ENCODE data around the gene KIF26B. TPM values are rescaled to one million over a fixed set of nuclear protein-coding genes. Genes with fewer than 3 reads are reported as not detected.

Gene KIF26B
- polyA plus RNA-seq, 2 of the 4 experiments (the other 2 are of a cell fraction), result 0.01 to 0.04 TPM

GRCh38 chr1:245246433-245246832 lies 91.6 kb downstream of the KIF26B start:
- POLR2A ChIA-PET, result no interaction called here
- DNase-seq (ENCODE audit: low read depth in 1 of 2, low spot score in 1 of 2) (no peak), ATAC-seq (no peak), FAIRE-seq (no peak)
- H3K4me1 ChIP-seq, result no peaks in the 10 kb centered on the region
- H3K4me3 ChIP-seq, result no peak overlapping the region
- CTCF ChIA-PET, result no interaction called here
- WGBS (ENCODE audit: missing lambda C conversion rate), result 31% methylated on average over 4 of the region's 4 CpGs
- H3K4me2 ChIP-seq, result no peak overlapping the region
- no peaks in the 10 kb centered on the region for H3K9me3 ChIP-seq
- H3K27ac ChIP-seq, result no peak overlapping the region
- TF ChIP-seq CBX8 (IDR thresholded peaks at IDR 0.05) (no peak), PBX3 (IDR thresholded peaks at IDR 0.05) (no peak), EHMT2 (IDR thresholded peaks at IDR 0.05; ENCODE audit: low read depth) (no peak), TP53 (CRISPR knock-in tag; IDR thresholded peaks at IDR 0.05) (no peak), JUN (IDR thresholded peaks at IDR 0.05) (no peak), NR3C1 (IDR thresholded peaks at IDR 0.05) (no peak)

GRCh38 chr1:245247356-245247755 lies 92.6 kb downstream of the KIF26B start:
- CTCF ChIA-PET, result no interaction called here
- POLR2A ChIA-PET, result no interaction called here
- FAIRE-seq (no peak), DNase-seq (ENCODE audit: low read depth in 1 of 2, low spot score in 1 of 2) (no peak), ATAC-seq (no peak)
- H3K4me3 ChIP-seq, result no peak overlapping the region
- H3K4me1 ChIP-seq, result no peaks in the 10 kb centered on the region
- 0 out of 3 replicates have a peak, but pooled peaks cover 4% of the 10 kb centered on the region for H3K9me3 ChIP-seq
- H3K4me2 ChIP-seq, result no peak overlapping the region
- WGBS (ENCODE audit: missing lambda C conversion rate), result 63% methylated on average over 12 of the region's 12 CpGs
- H3K27ac ChIP-seq, result no peak overlapping the region
- TF ChIP-seq PBX3 (IDR thresholded peaks at IDR 0.05) (no peak), HES2 (IDR thresholded peaks at IDR 0.05) (no peak), KDM1A (IDR thresholded peaks at IDR 0.05; ENCODE audit: low read depth) (no peak), CTCF (IDR thresholded peaks at IDR 0.05) (no peak), CEBPB (IDR thresholded peaks at IDR 0.05) (no peak), E2F6 (IDR thresholded peaks at IDR 0.05; ENCODE audit: borderline replicate concordance, low read depth) (no peak), POLR2AphosphoS2 (conservative IDR thresholded peaks at IDR 0.05; ENCODE audit: low read length) (no peak), CBX8 (IDR thresholded peaks at IDR 0.05) (no peak), MAZ (IDR thresholded peaks at IDR 0.05; ENCODE audit: borderline replicate concordance, low read depth, low read length) (no peak), FOSL2 (IDR thresholded peaks at IDR 0.05) (no peak), FOSL2 (CRISPR knock-in tag; IDR thresholded peaks at IDR 0.05) (no peak), RAD21 (conservative IDR thresholded peaks at IDR 0.05 in 1 of 2, IDR thresholded peaks at IDR 0.05 in 1 of 2) (no peak), TFCP2L1 (CRISPR knock-in tag; IDR thresholded peaks at IDR 0.05) (no peak), CBX2 (IDR thresholded peaks at IDR 0.05; ENCODE audit: borderline replicate concordance, low read depth) (no peak), NFE2L2 (conservative IDR thresholded peaks at IDR 0.05; ENCODE audit: low read length) (no peak), BCL3 (IDR thresholded peaks at IDR 0.05) (no peak), TP53 (CRISPR knock-in tag; IDR thresholded peaks at IDR 0.05) (no peak), CHD4 (IDR thresholded peaks at IDR 0.05; ENCODE audit: borderline replicate concordance) (no peak), POLR2A (IDR thresholded peaks at IDR 0.05; ENCODE audit: low read length) (no peak)

Data from A549 (cell line).